GM23338 (cell line): ENCODE measurements around the gene PCNX3. TPM values are rescaled to one million over a fixed set of nuclear protein-coding genes. Genes with fewer than 3 reads are reported as not detected.

Source experiments
- ATAC-seq: fragments of 200-7000 bp; cut with Tn5 transposase; 3 replicates; pipeline ENCODE4 v1.9.1; 2020
- DNase-seq: peaks from one replicate; pipeline ENCODE4 v3.0.0-alpha.2; 2015; ENCODE audit warnings: low spot score
- H2AFZ ChIP-seq: fragments of 200-600 bp; sonication (generic); 2 replicates; pipeline ENCODE4 v1.8.0; 2016; ENCODE audit warnings: antibody characterized with exemption, mild to moderate bottlenecking, moderate library complexity
- H3F3A ChIP-seq: fragments of 200-600 bp; sonication (generic); replicated peaks from 2 replicates; pipeline ENCODE4 v1.8.0; 2017; ENCODE audit warnings: antibody characterized with exemption, mixed run types, low read depth
- H3K27ac ChIP-seq: fragments of 200-600 bp; sonication (generic); 2 replicates; pipeline ENCODE4 v1.6.1; 2016; ENCODE audit warnings: low read depth
- H3K27me3 ChIP-seq: fragments of 200-600 bp; sonication (generic); 2 replicates; pipeline ENCODE4 v1.8.0; 2016; ENCODE audit warnings: mild to moderate bottlenecking, mixed run types, moderate library complexity; ENCODE audit not compliant: insufficient read depth
- H3K36me3 ChIP-seq: fragments of 200-600 bp; sonication (generic); 2 replicates; pipeline ENCODE4 v1.8.0; 2016; ENCODE audit warnings: mild to moderate bottlenecking; ENCODE audit not compliant: insufficient read depth
- H3K4me1 ChIP-seq: fragments of 200-600 bp; sonication (generic); 2 replicates; pipeline ENCODE4 v1.8.0; 2016; ENCODE audit warnings: mild to moderate bottlenecking, moderate library complexity; ENCODE audit not compliant: insufficient read depth
- H3K4me2 ChIP-seq: fragments of 200-600 bp; sonication (generic); 2 replicates; pipeline ENCODE4 v1.7.1; 2017; ENCODE audit warnings: mixed run types
- H3K4me3 ChIP-seq: fragments of 200-600 bp; sonication (generic); 2 replicates; pipeline ENCODE4 v1.6.1; 2016; ENCODE audit warnings: mixed run types
- H3K79me2 ChIP-seq: fragments of 200-600 bp; sonication (generic); replicated peaks from 2 replicates; pipeline ENCODE4 v1.8.0; 2017; ENCODE audit warnings: mild to moderate bottlenecking; ENCODE audit not compliant: insufficient read depth
- H3K9me2 ChIP-seq: fragments of 200-600 bp; sonication (generic); 2 replicates; pipeline ENCODE4 v1.8.0; 2017; ENCODE audit not compliant: insufficient read depth
- H4K20me1 ChIP-seq: fragments of 200-600 bp; sonication (generic); replicated peaks from 2 replicates; pipeline ENCODE4 v1.8.0; 2017; ENCODE audit warnings: mild to moderate bottlenecking; ENCODE audit not compliant: insufficient read depth
- H3K27ac Mint-ChIP-seq: 2 replicates; pipeline ENCODE4 v1.8.0; 2020; ENCODE audit warnings: inconsistent platforms, mild to moderate bottlenecking, moderate library complexity, mixed read lengths
- H3K27me3 Mint-ChIP-seq: 3 replicates; pipeline ENCODE4 v1.8.0; 2022; ENCODE audit warnings: low read depth, mild to moderate bottlenecking, moderate library complexity, mixed read lengths, inconsistent platforms; ENCODE audit not compliant: insufficient read depth, poor library complexity
- H3K36me3 Mint-ChIP-seq: 3 replicates; pipeline ENCODE4 v1.8.0; 2021; ENCODE audit warnings: low read depth, mild to moderate bottlenecking, inconsistent platforms, moderate library complexity, mixed read lengths
- H3K4me1 Mint-ChIP-seq: 3 replicates; pipeline ENCODE4 v1.8.0; 2020; ENCODE audit warnings: mild to moderate bottlenecking, inconsistent platforms, mixed read lengths
- H3K4me3 Mint-ChIP-seq: 3 replicates; pipeline ENCODE4 v1.8.0; 2021; ENCODE audit warnings: moderate library complexity, mild to moderate bottlenecking, inconsistent platforms, mixed read lengths
- H3K9me3 Mint-ChIP-seq: 3 replicates; pipeline ENCODE4 v1.8.0; 2020; ENCODE audit warnings: moderate library complexity, mild to moderate bottlenecking, inconsistent platforms, mixed read lengths
- CREB1 ChIP-seq: fragments of 250-450 bp; sonication (Bioruptor Pico); IDR thresholded peaks from 2 replicates; pipeline ENCODE4 v1.5.0; 2020; ENCODE audit warnings: low read depth, mild to moderate bottlenecking, moderate library complexity
- CTCF ChIP-seq, 2 experiments: fragments of 200-600 bp in 1 of 2; sonication (generic) in 1 of 2; conservative IDR thresholded peaks; 2 replicates each; pipeline versions ENCODE4 v1.5.1 to v1.6.1; 2016 to 2017; ENCODE audit warnings: antibody characterized with exemption in 2 of 2, low read depth in 2 of 2, mild to moderate bottlenecking in 2 of 2, moderate library complexity in 1 of 2
- EZH2phosphoT487 ChIP-seq: fragments of 200-600 bp; sonication (generic); IDR thresholded peaks from one replicate; pipeline ENCODE4 v1.8.1; 2018; ENCODE audit warnings: antibody characterized with exemption; ENCODE audit not compliant: unreplicated experiment
- NANOG ChIP-seq: IDR thresholded peaks from 2 replicates; pipeline ENCODE4 v1.6.1; 2016; ENCODE audit warnings: antibody characterized with exemption, borderline replicate concordance
- POLR2AphosphoS5 ChIP-seq: IDR thresholded peaks from 2 replicates; pipeline ENCODE4 v1.6.1; 2016; ENCODE audit warnings: antibody characterized with exemption, low read depth
- STAT1 ChIP-seq: IDR thresholded peaks from one replicate; pipeline ENCODE4 v1.6.1; 2016; ENCODE audit warnings: antibody characterized with exemption; ENCODE audit not compliant: unreplicated experiment
- ZNF114 ChIP-seq: fragments of 250-450 bp; sonication (Bioruptor Pico); IDR thresholded peaks from 2 replicates; pipeline ENCODE4 v1.5.0; 2020; ENCODE audit warnings: mild to moderate bottlenecking, moderate library complexity
- ZNF331 ChIP-seq: fragments of 250-450 bp; sonication (Bioruptor Pico); IDR thresholded peaks from 2 replicates; pipeline ENCODE4 v1.5.0; 2020; ENCODE audit warnings: low read depth, mild to moderate bottlenecking, moderate library complexity
- polyA plus RNA-seq: library from polyadenylated mRNA; unstranded; fragments of >200 nt; fragmentation: Nextera tagmentation; extraction: Ambion mirVana; gene quantifications from 2 replicates; pipeline ENCODE4 v1.2.1, GENCODE V29; 2016
- total RNA-seq: library from RNA; depleted of rRNA; stranded (reverse); fragments of >200 nt; shearing (Covaris generic); gene quantifications from 2 replicates; pipeline ENCODE4 v1.2.3, GENCODE V29; 2014
- TF ChIP-seq, protein P1 (sequence below): fragments of 250-450 bp; sonication (Bioruptor Pico); IDR thresholded peaks from 2 replicates; pipeline ENCODE4 v1.5.0; 2020; ENCODE audit warnings: mild to moderate bottlenecking, moderate library complexity

Gene PCNX3
- total and polyA plus RNA-seq, 2 experiments from 2014 or later: 8.7 to 52.2 TPM

DNA sequence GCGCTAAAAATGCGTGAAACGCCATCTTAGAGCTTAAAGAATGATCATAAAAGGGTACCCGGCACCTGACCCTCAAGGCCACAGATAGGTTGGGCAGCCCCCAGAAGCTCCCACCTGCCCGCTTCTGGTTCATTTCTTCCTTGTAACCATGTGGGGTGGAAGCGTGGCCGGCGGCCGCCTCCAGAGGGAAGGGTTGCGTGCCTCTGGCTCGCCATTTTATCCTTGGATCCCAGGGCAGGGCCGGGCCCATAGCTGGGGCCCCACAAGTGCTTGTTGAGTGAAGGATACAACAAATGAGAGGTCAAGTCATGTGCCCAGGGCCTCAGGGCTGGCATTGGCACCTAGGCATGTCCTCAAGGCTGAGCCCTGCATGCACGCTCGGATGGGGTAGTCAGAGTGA lies 5.9 kb downstream of the PCNX3 start (continued):
- TF ChIP-seq ZNF114 (CRISPR knock-in tag) (no peak), STAT1 (no peak)

GRCh38 chr11:65622011-65622410 lies 6.4 kb downstream of the PCNX3 start:
- peaks cover 7% of the 10 kb centered on the region for H3K36me3 ChIP-seq
- Mint-ChIP-seq H3K36me3 (peaks cover 40% of the 10 kb centered on the region), H3K4me1 (peaks cover under 1% of the 10 kb centered on the region; the same call in 1 of the 3 replicates)

DNA sequence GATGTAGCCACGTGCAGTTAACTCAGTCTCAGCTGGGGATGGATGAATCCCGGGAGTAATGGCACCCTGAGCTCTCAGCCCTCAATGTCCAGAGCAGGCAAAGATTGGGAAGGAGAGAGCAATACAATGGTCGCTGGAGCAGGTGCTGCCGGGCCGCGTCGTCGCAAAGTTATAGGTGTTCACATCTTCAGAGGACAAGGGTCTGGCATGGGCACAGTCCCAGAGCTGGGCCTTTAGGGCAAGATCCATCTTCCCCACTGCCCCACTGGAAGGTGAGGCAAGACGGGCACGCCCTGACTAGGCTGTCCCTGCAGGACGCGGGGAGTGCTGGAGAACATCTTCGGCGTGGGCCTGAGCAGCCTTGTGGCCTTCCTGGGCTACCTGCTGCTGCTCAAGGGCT lies 7.6 kb downstream of the PCNX3 start:
- Mint-ChIP-seq H3K27ac (no peak overlapping the region), H3K4me1 (no peaks in the 10 kb centered on the region; the same call in 2 of the 3 replicates), H3K9me3 (no peaks in the 10 kb centered on the region), H3K36me3 (peaks cover 45% of the 10 kb centered on the region), H3K27me3 (peaks cover 11% of the 10 kb centered on the region), H3K4me3 (no peak overlapping the region; the same call in 2 of the 3 replicates)
- ATAC-seq (no peak), DNase-seq (no peak)
- Histone ChIP-seq H3K79me2 (no peaks in the 10 kb centered on the region), H2AFZ (no peak overlapping the region), H3F3A (no peaks in the 10 kb centered on the region; the same call in 1 of the 2 replicates), H3K4me2 (no peak overlapping the region), H3K4me3 (no peak overlapping the region), H3K36me3 (peaks cover 7% of the 10 kb centered on the region), H4K20me1 (no peaks in the 10 kb centered on the region; the same call in 1 of the 2 replicates), H3K27me3 (no peaks in the 10 kb centered on the region), H3K9me2 (no peaks in the 10 kb centered on the region), H3K4me1 (no peaks in the 10 kb centered on the region), H3K27ac (no peak overlapping the region)
- TF ChIP-seq, protein P1, sequence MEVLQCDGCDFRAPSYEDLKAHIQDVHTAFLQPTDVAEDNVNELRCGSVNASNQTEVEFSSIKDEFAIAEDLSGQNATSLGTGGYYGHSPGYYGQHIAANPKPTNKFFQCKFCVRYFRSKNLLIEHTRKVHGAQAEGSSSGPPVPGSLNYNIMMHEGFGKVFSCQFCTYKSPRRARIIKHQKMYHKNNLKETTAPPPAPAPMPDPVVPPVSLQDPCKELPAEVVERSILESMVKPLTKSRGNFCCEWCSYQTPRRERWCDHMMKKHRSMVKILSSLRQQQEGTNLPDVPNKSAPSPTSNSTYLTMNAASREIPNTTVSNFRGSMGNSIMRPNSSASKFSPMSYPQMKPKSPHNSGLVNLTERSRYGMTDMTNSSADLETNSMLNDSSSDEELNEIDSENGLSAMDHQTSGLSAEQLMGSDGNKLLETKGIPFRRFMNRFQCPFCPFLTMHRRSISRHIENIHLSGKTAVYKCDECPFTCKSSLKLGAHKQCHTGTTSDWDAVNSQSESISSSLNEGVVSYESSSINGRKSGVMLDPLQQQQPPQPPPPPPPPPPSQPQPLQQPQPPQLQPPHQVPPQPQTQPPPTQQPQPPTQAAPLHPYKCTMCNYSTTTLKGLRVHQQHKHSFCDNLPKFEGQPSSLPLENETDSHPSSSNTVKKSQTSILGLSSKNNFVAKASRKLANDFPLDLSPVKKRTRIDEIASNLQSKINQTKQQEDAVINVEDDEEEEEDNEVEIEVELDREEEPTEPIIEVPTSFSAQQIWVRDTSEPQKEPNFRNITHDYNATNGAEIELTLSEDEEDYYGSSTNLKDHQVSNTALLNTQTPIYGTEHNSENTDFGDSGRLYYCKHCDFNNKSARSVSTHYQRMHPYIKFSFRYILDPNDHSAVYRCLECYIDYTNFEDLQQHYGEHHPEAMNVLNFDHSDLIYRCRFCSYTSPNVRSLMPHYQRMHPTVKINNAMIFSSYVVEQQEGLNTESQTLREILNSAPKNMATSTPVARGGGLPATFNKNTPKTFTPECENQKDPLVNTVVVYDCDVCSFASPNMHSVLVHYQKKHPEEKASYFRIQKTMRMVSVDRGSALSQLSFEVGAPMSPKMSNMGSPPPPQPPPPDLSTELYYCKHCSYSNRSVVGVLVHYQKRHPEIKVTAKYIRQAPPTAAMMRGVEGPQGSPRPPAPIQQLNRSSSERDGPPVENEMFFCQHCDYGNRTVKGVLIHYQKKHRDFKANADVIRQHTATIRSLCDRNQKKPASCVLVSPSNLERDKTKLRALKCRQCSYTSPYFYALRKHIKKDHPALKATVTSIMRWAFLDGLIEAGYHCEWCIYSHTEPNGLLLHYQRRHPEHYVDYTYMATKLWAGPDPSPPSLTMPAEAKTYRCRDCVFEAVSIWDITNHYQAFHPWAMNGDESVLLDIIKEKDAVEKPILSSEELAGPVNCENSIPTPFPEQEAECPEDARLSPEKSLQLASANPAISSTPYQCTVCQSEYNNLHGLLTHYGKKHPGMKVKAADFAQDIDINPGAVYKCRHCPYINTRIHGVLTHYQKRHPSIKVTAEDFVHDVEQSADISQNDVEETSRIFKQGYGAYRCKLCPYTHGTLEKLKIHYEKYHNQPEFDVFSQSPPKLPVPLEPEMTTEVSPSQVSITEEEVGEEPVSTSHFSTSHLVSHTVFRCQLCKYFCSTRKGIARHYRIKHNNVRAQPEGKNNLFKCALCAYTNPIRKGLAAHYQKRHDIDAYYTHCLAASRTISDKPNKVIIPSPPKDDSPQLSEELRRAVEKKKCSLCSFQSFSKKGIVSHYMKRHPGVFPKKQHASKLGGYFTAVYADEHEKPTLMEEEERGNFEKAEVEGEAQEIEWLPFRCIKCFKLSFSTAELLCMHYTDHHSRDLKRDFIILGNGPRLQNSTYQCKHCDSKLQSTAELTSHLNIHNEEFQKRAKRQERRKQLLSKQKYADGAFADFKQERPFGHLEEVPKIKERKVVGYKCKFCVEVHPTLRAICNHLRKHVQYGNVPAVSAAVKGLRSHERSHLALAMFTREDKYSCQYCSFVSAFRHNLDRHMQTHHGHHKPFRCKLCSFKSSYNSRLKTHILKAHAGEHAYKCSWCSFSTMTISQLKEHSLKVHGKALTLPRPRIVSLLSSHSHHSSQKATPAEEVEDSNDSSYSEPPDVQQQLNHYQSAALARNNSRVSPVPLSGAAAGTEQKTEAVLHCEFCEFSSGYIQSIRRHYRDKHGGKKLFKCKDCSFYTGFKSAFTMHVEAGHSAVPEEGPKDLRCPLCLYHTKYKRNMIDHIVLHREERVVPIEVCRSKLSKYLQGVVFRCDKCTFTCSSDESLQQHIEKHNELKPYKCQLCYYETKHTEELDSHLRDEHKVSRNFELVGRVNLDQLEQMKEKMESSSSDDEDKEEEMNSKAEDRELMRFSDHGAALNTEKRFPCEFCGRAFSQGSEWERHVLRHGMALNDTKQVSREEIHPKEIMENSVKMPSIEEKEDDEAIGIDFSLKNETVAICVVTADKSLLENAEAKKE (CRISPR knock-in tag): no peak
- TF ChIP-seq STAT1 (no peak), ZNF331 (CRISPR knock-in tag) (no peak), EZH2phosphoT487 (no peak), CREB1 (CRISPR knock-in tag) (no peak), NANOG (no peak), POLR2AphosphoS5 (no peak)

More at GRCh38 chr11:65622011-65622410, 6.4 kb downstream of the PCNX3 start:
- no peak overlapping the region for H3K27ac ChIP-seq
- H3K79me2 ChIP-seq: peaks cover 9% of the 10 kb centered on the region
- no peaks in the 10 kb centered on the region for H3K4me1 ChIP-seq
- no peak for ATAC-seq
- TF ChIP-seq CTCF (conservative IDR thresholded peaks at IDR 0.05; ENCODE audit: low read depth in 2 of 2): no peak
- H3K4me3 Mint-ChIP-seq: no peak overlapping the region
- H3K4me2 ChIP-seq: no peak overlapping the region
- no peak overlapping the region for H2AFZ ChIP-seq
- H3F3A ChIP-seq: no peaks in the 10 kb centered on the region; the same call in 1 of the 2 replicates
- H3K9me2 ChIP-seq: no peaks in the 10 kb centered on the region
- DNase-seq: no peak
- H3K27me3 ChIP-seq: no peaks in the 10 kb centered on the region
- H4K20me1 ChIP-seq: peaks cover 6% of the 10 kb centered on the region; the same call in 1 of the 2 replicates
- H3K4me3 ChIP-seq: no peak overlapping the region
- no peak overlapping the region for H3K27ac Mint-ChIP-seq
- peaks cover 12% of the 10 kb centered on the region for H3K27me3 Mint-ChIP-seq
- H3K9me3 Mint-ChIP-seq: no peaks in the 10 kb centered on the region
